Neutrophil (primary cell): ENCODE data around the gene ADRM1.

Experiments
- H3K27ac ChIP-seq: fragments of 200-600 bp; sonication (generic); 2 replicates; pipeline ENCODE4 v1.5.1; 2016; ENCODE audit warnings: mild to moderate bottlenecking, moderate library complexity
- H3K27me3 ChIP-seq: fragments of 200-600 bp; sonication (generic); 2 replicates; pipeline ENCODE4 v1.6.0; 2016; ENCODE audit warnings: mild to moderate bottlenecking
- H3K36me3 ChIP-seq: fragments of 200-600 bp; sonication (generic); 2 replicates; pipeline ENCODE4 v1.5.1; 2017
- H3K4me1 ChIP-seq, 2 experiments: fragments of 200-600 bp in 1 of 2; sonication (generic) in 1 of 2; 1 replicate in 1 of 2; 2 replicates in 1 of 2; pipeline versions ENCODE4 v1.5.1 to v1.6.1; 2013 to 2016; ENCODE audit warnings: low read depth in 1 of 2, low read length in 1 of 2, mild to moderate bottlenecking in 1 of 2, moderate library complexity in 1 of 2; ENCODE audit not compliant: control insufficient read depth in 1 of 2, insufficient read depth in 1 of 2
- H3K4me3 ChIP-seq, 2 experiments: fragments of 200-600 bp in 1 of 2; sonication (generic) in 1 of 2; 1 replicate in 1 of 2; 2 replicates in 1 of 2; pipeline ENCODE4 v1.5.1; 2013 to 2016; ENCODE audit warnings: low read depth in 1 of 2, low read length in 1 of 2, mild to moderate bottlenecking in 1 of 2, moderate library complexity in 1 of 2
- H3K9me3 ChIP-seq: fragments of 200-600 bp; sonication (generic); 2 replicates; pipeline ENCODE4 v1.5.1; 2016
- CTCF ChIP-seq: fragments of 200-600 bp; sonication (generic); IDR thresholded peaks from 2 replicates; pipeline ENCODE4 v1.5.1; 2016; ENCODE audit warnings: antibody characterized with exemption

Gene ADRM1

GRCh38 chr20:62336329-62336728 is 33.5 kb downstream of the ADRM1 start:
- no peaks in the 10 kb centered on the region for H3K36me3 ChIP-seq

GRCh38 chr20:62336775-62337557 is 34.2 kb downstream of the ADRM1 start:
- Histone ChIP-seq H3K4me1 (no peaks in the 10 kb centered on the region), H3K9me3 (no peaks in the 10 kb centered on the region), H3K27me3 (no peaks in the 10 kb centered on the region), H3K36me3 (no peaks in the 10 kb centered on the region), H3K27ac (no peak overlapping the region), H3K4me3 (no peak overlapping the region)
- no peak for TF ChIP-seq CTCF

More at GRCh38 chr20:62336329-62336728, 33.5 kb downstream of the ADRM1 start:
- no peak for TF ChIP-seq CTCF
- Histone ChIP-seq H3K27me3 (no peaks in the 10 kb centered on the region), H3K4me1 (no peaks in the 10 kb centered on the region), H3K9me3 (no peaks in the 10 kb centered on the region), H3K4me3 (no peak overlapping the region), H3K27ac (no peak overlapping the region)

DNA sequence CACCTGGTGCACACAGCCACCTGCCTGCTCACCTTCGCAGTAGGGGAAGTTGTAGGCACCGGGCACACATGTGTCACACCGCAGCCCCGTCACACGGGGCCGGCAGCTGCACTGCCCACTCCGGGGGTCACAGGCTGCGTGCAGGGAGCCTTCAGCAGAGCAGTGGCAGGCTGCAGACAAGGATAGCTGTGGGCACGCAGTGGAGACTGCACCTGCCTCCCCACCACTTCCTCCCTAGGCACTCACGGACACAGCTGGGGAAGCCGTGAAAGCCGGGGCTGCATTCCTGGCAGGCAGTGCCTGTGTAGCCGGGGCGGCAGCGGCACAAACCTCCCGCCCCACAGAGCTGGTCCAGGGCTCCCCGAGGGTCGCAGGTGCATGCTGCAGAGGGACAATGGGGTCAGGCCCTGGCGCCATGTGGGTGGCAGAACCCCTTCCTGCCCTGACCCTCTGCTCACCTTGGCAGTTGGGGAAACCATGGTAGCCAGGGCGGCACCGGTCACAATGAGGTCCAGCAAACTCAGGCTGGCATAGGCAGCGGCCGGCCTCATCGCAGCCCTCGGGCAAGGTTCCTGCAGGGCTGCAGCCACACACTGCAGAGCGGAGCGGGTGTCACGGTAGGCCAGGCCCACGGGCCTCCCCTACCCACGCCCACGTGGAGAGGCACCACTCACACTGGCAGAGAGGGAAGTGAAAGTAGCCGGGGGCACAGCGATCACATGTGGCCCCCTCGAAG is 34.9 kb downstream of the ADRM1 start:
- Histone ChIP-seq H3K9me3 (no peaks in the 10 kb centered on the region), H3K4me3 (no peak overlapping the region), H3K36me3 (no peaks in the 10 kb centered on the region), H3K27ac (no peak overlapping the region), H3K4me1 (no peaks in the 10 kb centered on the region), H3K27me3 (no peaks in the 10 kb centered on the region)
- no peak for TF ChIP-seq CTCF

DNA sequence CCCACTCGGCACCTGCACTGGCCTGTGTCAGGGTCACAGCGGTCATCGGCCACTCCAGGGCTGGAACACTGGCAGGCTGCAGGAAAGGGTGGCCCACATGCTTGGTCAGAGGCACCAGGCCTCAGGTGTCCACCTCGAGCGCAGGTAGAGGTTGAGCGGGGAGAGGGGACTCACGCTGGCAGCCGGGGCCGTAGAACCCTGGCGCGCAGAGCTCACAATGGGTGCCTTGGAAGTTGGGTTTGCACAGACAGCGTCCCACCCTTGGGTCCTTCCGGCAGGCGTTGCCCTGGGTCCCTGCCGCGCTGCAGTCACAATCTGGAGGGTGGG is 35.5 kb downstream of the ADRM1 start:
- Histone ChIP-seq H3K4me1 (no peaks in the 10 kb centered on the region), H3K9me3 (no peaks in the 10 kb centered on the region), H3K36me3 (no peaks in the 10 kb centered on the region), H3K4me3 (no peak overlapping the region), H3K27me3 (peaks cover 2% of the 10 kb centered on the region), H3K27ac (no peak overlapping the region)
- no peak for TF ChIP-seq CTCF

DNA sequence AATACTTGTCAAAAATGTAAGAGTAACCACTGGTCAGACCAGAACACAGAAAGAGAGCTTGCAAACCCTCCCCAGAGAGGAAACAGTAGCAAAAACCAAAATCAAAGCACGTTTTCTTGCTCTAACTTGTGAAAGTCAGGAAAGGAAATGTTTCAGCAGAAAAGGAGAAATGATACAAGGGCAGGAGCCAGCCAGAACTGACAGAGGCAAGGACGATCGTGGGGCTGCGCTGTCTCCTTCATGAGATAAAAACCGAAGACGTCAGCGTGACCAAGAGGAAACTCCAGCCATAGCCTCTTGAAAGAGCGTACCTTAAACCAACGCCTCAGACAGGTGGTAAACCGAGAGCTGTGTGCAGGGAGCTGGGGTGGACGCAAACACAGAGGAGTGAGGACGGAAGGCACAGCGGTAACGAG is 36.9 kb downstream of the ADRM1 start:
- Histone ChIP-seq H3K4me1 (no peaks in the 10 kb centered on the region), H3K9me3 (no peaks in the 10 kb centered on the region), H3K27ac (no peak overlapping the region), H3K4me3 (no peak overlapping the region), H3K36me3 (no peaks in the 10 kb centered on the region), H3K27me3 (peaks cover 2% of the 10 kb centered on the region)
- no peak for TF ChIP-seq CTCF
